Activated B cell treated with CpG ODN at 0.5 μM for 24 hours (primary cell): Measurements from ENCODE around the gene EGF. TPM values are rescaled to one million over a fixed set of nuclear protein-coding genes. Genes with fewer than 3 reads are reported as not detected.

Experiments
- ATAC-seq: fragments of 200-7000 bp; cut with Tn5 transposase; one replicate; pipeline ENCODE4 v1.10.0; 2021; ENCODE audit warnings: low read depth, mild to moderate bottlenecking, moderate library complexity
- CTCF ChIA-PET: fragments of 350-600 bp; sonication (Branson Sonifier 250); formaldehyde crosslinking; loops from one replicate; lab custom pipeline; 2021; ENCODE audit warnings: antibody characterized with exemption; lab: Charles Lee
- POLR2A ChIA-PET: fragments of 350-600 bp; sonication (Branson Sonifier 250); formaldehyde crosslinking; loops from one replicate; lab custom pipeline; 2021; ENCODE audit warnings: antibody characterized with exemption; lab: Charles Lee
- DNase-seq: peaks from one replicate; pipeline ENCODE4 v3.0.0; 2022
- H3K27ac Mint-ChIP-seq: one replicate; pipeline ENCODE4 v1.8.0; 2020; ENCODE audit warnings: mixed read lengths
- H3K27me3 Mint-ChIP-seq: one replicate; pipeline ENCODE4 v1.8.0; 2021; ENCODE audit warnings: mixed read lengths
- H3K36me3 Mint-ChIP-seq: one replicate; pipeline ENCODE4 v1.8.0; 2021; ENCODE audit warnings: low read depth, mixed read lengths
- H3K4me1 Mint-ChIP-seq: one replicate; pipeline ENCODE4 v1.8.0; 2021; ENCODE audit warnings: mixed read lengths
- H3K4me3 Mint-ChIP-seq: one replicate; pipeline ENCODE4 v1.8.0; 2020; ENCODE audit warnings: mild to moderate bottlenecking, mixed read lengths
- H3K9me3 Mint-ChIP-seq: one replicate; pipeline ENCODE4 v1.8.0; 2020; ENCODE audit warnings: mixed read lengths
- CTCF ChIP-seq: fragments of 200-600 bp; IDR thresholded peaks from one replicate; pipeline ENCODE4 v1.8.0; 2022; ENCODE audit warnings: antibody characterized with exemption, mild to moderate bottlenecking
- intact Hi-C: fragments of 100-400 bp; cut with micrococcal nuclease; formaldehyde crosslinking; loops from one replicate; pipeline ENCODE4 v1.15.1; 2024
- total RNA-seq: library from RNA; stranded (reverse); gene quantifications from 2 replicates; pipeline ENCODE4 v1.2.3, GENCODE V29; 2022

Gene EGF
- not detected in 2 replicates for total RNA-seq

GRCh38 chr4:109912706-109913595 is at the start of gene EGF:
Gene EGF, plus strand, starts transcription at chr4:109912883. Its CDS starts 453 bp downstream, at chr4:109913336.
- H3K9me3 Mint-ChIP-seq: no peaks in the 10 kb centered on the region
- no peaks in the 10 kb centered on the region for H3K4me1 Mint-ChIP-seq
- ChIA-PET CTCF (no interaction called here), POLR2A (no interaction called here)
- DNase-seq (no peak), ATAC-seq (no peak)
- no peak for TF ChIP-seq CTCF
- H3K36me3 Mint-ChIP-seq: no peaks in the 10 kb centered on the region
- intact Hi-C loops: no loop called here
- H3K27ac Mint-ChIP-seq: no peak within 1 kb of the TSS
- H3K4me3 Mint-ChIP-seq: no peak within 1 kb of the TSS
- peaks cover 13% of the 10 kb centered on the region for H3K27me3 Mint-ChIP-seq

GRCh38 chr4:109864134-109864533 is 48.5 kb upstream of the EGF start:
- H3K4me3 Mint-ChIP-seq: no peak overlapping the region
- ChIA-PET CTCF (no interaction called here), POLR2A (no interaction called here)
- TF ChIP-seq CTCF: no peak
- no peaks in the 10 kb centered on the region for H3K4me1 Mint-ChIP-seq
- H3K27me3 Mint-ChIP-seq: no peaks in the 10 kb centered on the region
- H3K36me3 Mint-ChIP-seq: peaks cover 1% of the 10 kb centered on the region
- DNase-seq: no peak
- intact Hi-C loops: no loop called here
- H3K9me3 Mint-ChIP-seq: peaks cover 11% of the 10 kb centered on the region
- ATAC-seq: no peak
- H3K27ac Mint-ChIP-seq: no peak overlapping the region

GRCh38 chr4:109870061-109870460 is 42.6 kb upstream of the EGF start:
- Mint-ChIP-seq H3K27me3 (no peaks in the 10 kb centered on the region), H3K36me3 (peaks cover 2% of the 10 kb centered on the region), H3K4me1 (no peaks in the 10 kb centered on the region), H3K4me3 (no peak overlapping the region), H3K27ac (no peak overlapping the region), H3K9me3 (no peaks in the 10 kb centered on the region)
- ChIA-PET CTCF (no interaction called here), POLR2A (no interaction called here)
- intact Hi-C loops: no loop called here
- ATAC-seq (no peak), DNase-seq (no peak)
- TF ChIP-seq CTCF: no peak

- ChIA-PET POLR2A (no interaction called here), CTCF (no interaction called here)
- Mint-ChIP-seq H3K4me1 (no peaks in the 10 kb centered on the region), H3K4me3 (no peak overlapping the region), H3K9me3 (no peaks in the 10 kb centered on the region), H3K36me3 (peaks cover 2% of the 10 kb centered on the region), H3K27ac (no peak overlapping the region), H3K27me3 (peaks cover 2% of the 10 kb centered on the region)
- DNase-seq: no peak
- no peak for TF ChIP-seq CTCF
- intact Hi-C loops: no loop called here
- no peak for ATAC-seq
Observed at GRCh38 chr4:109872065-109872464, 40.6 kb upstream of the EGF start.

GRCh38 chr4:109872950-109873656 is 39.6 kb upstream of the EGF start:
- DNase-seq (no peak), ATAC-seq (no peak)
- ChIA-PET CTCF (no interaction called here), POLR2A (no interaction called here)
- no peak for TF ChIP-seq CTCF
- Mint-ChIP-seq H3K27me3 (peaks cover 2% of the 10 kb centered on the region), H3K36me3 (peaks cover 2% of the 10 kb centered on the region), H3K27ac (no peak overlapping the region), H3K4me3 (no peak overlapping the region), H3K4me1 (no peaks in the 10 kb centered on the region), H3K9me3 (no peaks in the 10 kb centered on the region)
- intact Hi-C loops: no loop called here
